ENCODE results near the gene ITGB5. TPM values are rescaled to one million over a fixed set of nuclear protein-coding genes. Genes with fewer than 3 reads are reported as not detected.

The ITGB5 gene
- total RNA-seq, 1 experiment from 2014 or later, result 414 TPM

- DNase-seq (ENCODE audit: low spot score), result peak; percentile 75
Measured at GRCh38 chr3:124837730-124838186, 49.4 kb downstream of the ITGB5 start.

- DNase-seq (ENCODE audit: low spot score), result no peak
Measured at GRCh38 chr3:124837065-124837464, 50.1 kb downstream of the ITGB5 start.

- DNase-seq (ENCODE audit: low spot score), result no peak
Measured at GRCh38 chr3:124836448-124836847, 50.7 kb downstream of the ITGB5 start.

GRCh38 chr3:124834723-124835718, 52.1 kb downstream of the ITGB5 start:
- DNase-seq (ENCODE audit: low spot score), result peak; percentile 89

- peak; percentile 65 for DNase-seq (ENCODE audit: low spot score)
Measured at GRCh38 chr3:124833710-124834332, 53.3 kb downstream of the ITGB5 start.

GRCh38 chr3:124832782-124833709, 54.1 kb downstream of the ITGB5 start:
- DNase-seq (ENCODE audit: low spot score), result no peak

GRCh38 chr3:124831628-124832199, 55.5 kb downstream of the ITGB5 start:
- DNase-seq (ENCODE audit: low spot score), result no peak

GRCh38 chr3:124829819-124830554, 57.2 kb downstream of the ITGB5 start:
- DNase-seq (ENCODE audit: low spot score), result no peak

- DNase-seq (ENCODE audit: low spot score), result no peak
Measured at GRCh38 chr3:124829178-124829818, 57.9 kb downstream of the ITGB5 start.

- peak; percentile 38 for DNase-seq (ENCODE audit: low spot score)
Measured at GRCh38 chr3:124827476-124828206, 59.5 kb downstream of the ITGB5 start.

- DNase-seq (ENCODE audit: low spot score), result no peak
Measured at GRCh38 chr3:124826703-124827102, 60.5 kb downstream of the ITGB5 start.

GRCh38 chr3:124824286-124824915, 62.8 kb downstream of the ITGB5 start:
- DNase-seq (ENCODE audit: low spot score), result peak; percentile 39

GRCh38 chr3:124823648-124824047, 63.5 kb downstream of the ITGB5 start:
- DNase-seq (ENCODE audit: low spot score), result no peak

GRCh38 chr3:124823206-124823605, 64.0 kb downstream of the ITGB5 start:
- DNase-seq (ENCODE audit: low spot score), result no peak

- no peak for DNase-seq (ENCODE audit: low spot score)
Measured at GRCh38 chr3:124821356-124821755, 65.8 kb downstream of the ITGB5 start.

- DNase-seq (ENCODE audit: low spot score), result peak; percentile 36
Measured at GRCh38 chr3:124818398-124819091, 68.6 kb downstream of the ITGB5 start.

GRCh38 chr3:124817079-124817478, 70.1 kb downstream of the ITGB5 start:
- DNase-seq (ENCODE audit: low spot score), result no peak

GRCh38 chr3:124816206-124816605, 71.0 kb downstream of the ITGB5 start:
- DNase-seq (ENCODE audit: low spot score), result no peak
